ENCODE data around the gene CARNS1. TPM values are rescaled to one million over a fixed set of nuclear protein-coding genes. Genes with fewer than 3 reads are reported as not detected.

Gene CARNS1
- total and polyA plus RNA-seq, 2 of the 8 experiments (the other 6 are each of a cell fraction or from before 2014, with no cell fraction given): 0.82 to 1.1 TPM

- Histone ChIP-seq H3K9ac (replicated peaks in 1 of 4; ENCODE audit: extremely low read depth in 1 of 4, low read depth in 3 of 4, low read length in 3 of 4) (no peak overlapping the region), H2BK15ac (ENCODE audit: low read length) (no peak overlapping the region), H3K4me1 (replicated peaks in 1 of 4; ENCODE audit: control insufficient read depth in 3 of 4, insufficient read depth in 4 of 4, low read length in 3 of 4) (peaks cover 0 to 10% (median 6%) of the 10 kb centered on the region in 4 experiments; a peak in 5 of 7 replicates), H3K4me3 (ENCODE audit: extremely low read depth in 1 of 4, insufficient read depth in 2 of 4, low read depth in 3 of 4, low read length in 4 of 4) (no peak overlapping the region), H3K4me2 (ENCODE audit: insufficient read depth in 1 of 2, low read depth in 2 of 2, low read length in 2 of 2) (no peak overlapping the region), H3K79me2 (ENCODE audit: control insufficient read depth in 1 of 2, insufficient read depth in 2 of 2, low read length in 2 of 2) (peaks cover 0 to 10% of the 10 kb centered on the region in 2 experiments; a peak in 2 of 4 replicates), H3K27me3 (replicated peaks in 1 of 4; ENCODE audit: control insufficient read depth in 3 of 4, extremely low read depth in 1 of 4, insufficient read depth in 3 of 4, low read length in 3 of 4) (no peaks in the 10 kb centered on the region; a peak in 1 of 7 replicates), H3K18ac (ENCODE audit: extremely low read depth, low read length) (no peak overlapping the region), H3K27ac (ENCODE audit: low read depth, low read length) (no peak overlapping the region), H3K56ac (replicated peaks; ENCODE audit: insufficient read length, low read depth, low read length) (no peak overlapping the region), H4K8ac (ENCODE audit: extremely low read depth, insufficient read depth, low read length) (no peak overlapping the region), H3K23me2 (ENCODE audit: low read depth, low read length) (peaks cover 4% of the 10 kb centered on the region; the same call in 1 of the 2 replicates), H3K79me1 (ENCODE audit: low read depth, low read length) (peaks cover 3% of the 10 kb centered on the region), H3K14ac (ENCODE audit: insufficient read length) (no peak overlapping the region), H3K36me3 (ENCODE audit: control insufficient read depth in 2 of 4, insufficient read depth in 4 of 4, low read length in 3 of 4) (no peaks in the 10 kb centered on the region), H2BK5ac (ENCODE audit: low read depth, low read length) (no peak overlapping the region), H3K4ac (replicated peaks; ENCODE audit: insufficient read length, low read depth, low read length) (no peak overlapping the region), H2BK20ac (ENCODE audit: low read length) (no peak overlapping the region), H2BK120ac (replicated peaks; ENCODE audit: low read depth, low read length) (no peak overlapping the region), H2AK5ac (ENCODE audit: low read depth, low read length) (no peak overlapping the region), H2BK12ac (ENCODE audit: low read depth, low read length) (0 out of 2 replicates have a peak overlapping the region, but pooled peaks have one; percentile 9), H3K23ac (ENCODE audit: insufficient read length) (no peak overlapping the region), H4K91ac (replicated peaks; ENCODE audit: insufficient read length, low read length) (no peak overlapping the region), H4K5ac (ENCODE audit: insufficient read length, low read depth, low read length) (no peak overlapping the region), H3K9me3 (ENCODE audit: insufficient read depth in 2 of 2, low read depth in 1 of 2, low read length in 1 of 2) (no peaks in the 10 kb centered on the region), H4K20me1 (replicated peaks in 1 of 2; ENCODE audit: control insufficient read depth in 1 of 2, insufficient read depth in 2 of 2, low read length in 2 of 2) (peaks cover 0 to 7% of the 10 kb centered on the region in 2 experiments), H2AFZ (ENCODE audit: low read length) (no peak overlapping the region)
- DNase-seq (ENCODE audit: low read depth in 1 of 2, low spot score in 2 of 2) (no peak), FAIRE-seq (no peak)
- TF ChIP-seq BACH1 (IDR thresholded peaks at IDR 0.05; ENCODE audit: low read length): no peak
- no peak for TF ChIP-seq POLR2A (IDR thresholded peaks at IDR 0.05; ENCODE audit: control extremely low read depth in 1 of 2, low read depth in 2 of 2, low read length in 2 of 2)
- TF ChIP-seq TEAD4 (IDR thresholded peaks at IDR 0.05; ENCODE audit: low read depth, low read length): no peak
- no peak for TF ChIP-seq RXRA (IDR thresholded peaks at IDR 0.05; ENCODE audit: insufficient read depth, low read depth, low read length)
- no peak for TF ChIP-seq CBX5 (IDR thresholded peaks at IDR 0.05; ENCODE audit: low read depth, low read length)
- no peak for TF ChIP-seq CHD1 (IDR thresholded peaks at IDR 0.05; ENCODE audit: low read depth, low read length)
- TF ChIP-seq, protein P1, sequence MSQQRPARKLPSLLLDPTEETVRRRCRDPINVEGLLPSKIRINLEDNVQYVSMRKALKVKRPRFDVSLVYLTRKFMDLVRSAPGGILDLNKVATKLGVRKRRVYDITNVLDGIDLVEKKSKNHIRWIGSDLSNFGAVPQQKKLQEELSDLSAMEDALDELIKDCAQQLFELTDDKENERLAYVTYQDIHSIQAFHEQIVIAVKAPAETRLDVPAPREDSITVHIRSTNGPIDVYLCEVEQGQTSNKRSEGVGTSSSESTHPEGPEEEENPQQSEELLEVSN (IDR thresholded peaks at IDR 0.05): no peak
- ChIA-PET CTCF (ENCODE audit: partially characterized antibody) (interaction anchor here (1.0 to 4.9 kb wide), 7 partner anchors 9 to 71 kb away, joined by 3 to 25 read pairs (median 4); partner anchors contain the start of gene POLD4), POLR2A (ENCODE audit: partially characterized antibody) (interaction anchor here (0.8 to 2.6 kb wide), 13 partner anchors 8 to 88 kb away, joined by 3 to 11 read pairs (median 4); partner anchors contain the start of genes POLD4, PTPRCAP and RAD9A)
- WGBS, 2 experiments (ENCODE audit: extremely low coverage in 1 of 2, insufficient coverage in 1 of 2, insufficient read length in 1 of 2, insufficient replicate concordance in 2 of 2, low coverage in 1 of 2, low lambda C conversion rate in 2 of 2, missing lambda C conversion rate in 1 of 2): 86% methylated on average over 12 of the region's 13 CpGs; no CpG with 5 or more reads in 1 of the 2 experiments
Observed at GRCh38 chr11:67404515-67405195, 10.8 kb upstream of the CARNS1 start.
